Nephron progenitor cell (in vitro differentiated cells): ENCODE measurements around the gene TBC1D22A.

Source experiments
- DNase-seq: peaks from one replicate; pipeline ENCODE4 v3.0.0; 2021
- H3K27ac Mint-ChIP-seq: 2 replicates; pipeline ENCODE4 v1.8.0; 2021; ENCODE audit warnings: mild to moderate bottlenecking, moderate library complexity, mixed read lengths
- H3K27me3 Mint-ChIP-seq: 2 replicates; pipeline ENCODE4 v1.8.0; 2021; ENCODE audit warnings: mild to moderate bottlenecking, low read depth, mixed read lengths; ENCODE audit not compliant: poor library complexity
- H3K36me3 Mint-ChIP-seq: 2 replicates; pipeline ENCODE4 v1.8.0; 2021; ENCODE audit warnings: low read depth, mixed read lengths
- H3K4me1 Mint-ChIP-seq: 2 replicates; pipeline ENCODE4 v1.8.0; 2021; ENCODE audit warnings: mixed read lengths
- H3K4me3 Mint-ChIP-seq: 2 replicates; pipeline ENCODE4 v1.8.0; 2021; ENCODE audit warnings: mild to moderate bottlenecking, moderate library complexity, mixed read lengths
- H3K9me3 Mint-ChIP-seq: 2 replicates; pipeline ENCODE4 v1.8.0; 2021; ENCODE audit warnings: mild to moderate bottlenecking, moderate library complexity, mixed read lengths
- CTCF ChIP-seq: fragments of 200-600 bp; sonication (generic); IDR thresholded peaks from 2 replicates; pipeline ENCODE4 v1.5.0; 2021; ENCODE audit warnings: antibody characterized with exemption

The TBC1D22A gene

DNA sequence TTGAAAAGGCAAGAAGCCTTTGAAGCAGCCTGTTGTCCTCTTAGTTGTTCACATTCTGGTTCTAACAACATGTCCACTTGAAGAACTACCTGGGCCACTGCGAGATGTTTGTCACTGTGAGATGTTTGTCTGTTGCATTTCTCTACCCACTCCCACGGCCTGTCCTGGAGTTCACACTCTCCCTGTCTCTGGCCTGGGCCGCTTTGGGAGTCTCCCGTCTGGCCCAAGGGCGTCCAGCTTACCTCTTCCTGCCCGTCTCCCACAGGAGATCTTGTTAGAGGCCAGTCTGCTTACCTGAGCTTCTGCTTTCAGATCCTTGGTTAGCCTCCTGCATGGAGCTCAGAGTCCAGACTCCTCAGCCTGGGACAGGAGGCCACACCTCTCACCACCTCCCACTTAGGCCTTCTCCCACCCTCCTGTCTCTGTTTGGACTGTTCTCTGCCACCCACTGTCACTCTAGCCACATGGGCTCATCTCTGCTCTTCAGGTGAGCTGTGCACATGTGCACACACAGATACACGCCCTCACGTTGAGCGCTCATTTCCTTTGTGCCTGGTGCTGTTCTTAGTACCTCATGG lies 66.0 kb downstream of the TBC1D22A start:
- Mint-ChIP-seq H3K4me1 (peaks cover 34% of the 10 kb centered on the region), H3K36me3 (peaks cover 62% of the 10 kb centered on the region), H3K9me3 (peaks cover 3% of the 10 kb centered on the region), H3K4me3 (no peak overlapping the region), H3K27me3 (peaks cover 3% of the 10 kb centered on the region), H3K27ac (peak overlapping the region; percentile 57)
- TF ChIP-seq CTCF = no peak
- DNase-seq = no peak

DNA sequence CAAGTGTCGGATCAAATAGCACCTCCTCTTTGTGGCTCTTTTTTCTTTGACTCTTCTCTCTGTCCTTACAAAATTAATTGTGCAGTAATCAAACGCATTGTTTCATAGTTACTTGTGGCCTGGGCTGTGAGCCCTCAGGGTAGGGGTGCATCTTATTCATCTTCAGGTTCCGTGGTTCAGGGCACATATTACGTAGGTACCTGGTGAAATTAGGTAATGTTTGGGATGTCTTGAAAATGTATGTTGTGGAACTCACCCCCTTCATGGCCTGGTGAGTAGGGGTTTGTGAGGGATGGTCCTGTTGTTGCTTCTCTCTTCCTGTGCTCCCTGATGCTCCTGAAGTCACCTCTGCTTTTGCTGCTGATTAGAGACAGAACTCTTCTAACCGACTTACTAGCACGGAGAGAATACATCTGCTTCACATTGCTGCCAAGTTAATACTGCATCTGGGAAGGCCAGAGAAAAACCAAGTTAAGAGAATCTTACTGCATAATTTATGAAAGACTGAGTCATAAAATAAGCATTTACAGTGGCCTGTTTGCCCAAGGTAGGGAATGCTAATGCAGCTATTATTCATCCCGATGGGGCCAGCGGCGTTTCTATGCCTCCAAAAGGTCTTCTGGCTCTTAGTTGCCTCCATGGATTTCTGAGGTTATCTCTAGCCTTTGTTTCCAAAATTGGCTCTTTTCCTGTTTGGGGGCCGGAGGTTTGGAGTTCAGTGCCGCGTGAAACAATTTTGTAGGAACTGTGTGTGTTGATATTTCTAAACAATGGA lies 66.9 kb downstream of the TBC1D22A start:
- H3K4me3 Mint-ChIP-seq = no peak overlapping the region
- peaks cover 34% of the 10 kb centered on the region for H3K4me1 Mint-ChIP-seq
- H3K36me3 Mint-ChIP-seq = peaks cover 68% of the 10 kb centered on the region
- TF ChIP-seq CTCF = no peak
- H3K9me3 Mint-ChIP-seq = peaks cover 11% of the 10 kb centered on the region
- no peak for DNase-seq
- H3K27me3 Mint-ChIP-seq = peaks cover 3% of the 10 kb centered on the region
- H3K27ac Mint-ChIP-seq = peak overlapping the region; percentile 57

DNA sequence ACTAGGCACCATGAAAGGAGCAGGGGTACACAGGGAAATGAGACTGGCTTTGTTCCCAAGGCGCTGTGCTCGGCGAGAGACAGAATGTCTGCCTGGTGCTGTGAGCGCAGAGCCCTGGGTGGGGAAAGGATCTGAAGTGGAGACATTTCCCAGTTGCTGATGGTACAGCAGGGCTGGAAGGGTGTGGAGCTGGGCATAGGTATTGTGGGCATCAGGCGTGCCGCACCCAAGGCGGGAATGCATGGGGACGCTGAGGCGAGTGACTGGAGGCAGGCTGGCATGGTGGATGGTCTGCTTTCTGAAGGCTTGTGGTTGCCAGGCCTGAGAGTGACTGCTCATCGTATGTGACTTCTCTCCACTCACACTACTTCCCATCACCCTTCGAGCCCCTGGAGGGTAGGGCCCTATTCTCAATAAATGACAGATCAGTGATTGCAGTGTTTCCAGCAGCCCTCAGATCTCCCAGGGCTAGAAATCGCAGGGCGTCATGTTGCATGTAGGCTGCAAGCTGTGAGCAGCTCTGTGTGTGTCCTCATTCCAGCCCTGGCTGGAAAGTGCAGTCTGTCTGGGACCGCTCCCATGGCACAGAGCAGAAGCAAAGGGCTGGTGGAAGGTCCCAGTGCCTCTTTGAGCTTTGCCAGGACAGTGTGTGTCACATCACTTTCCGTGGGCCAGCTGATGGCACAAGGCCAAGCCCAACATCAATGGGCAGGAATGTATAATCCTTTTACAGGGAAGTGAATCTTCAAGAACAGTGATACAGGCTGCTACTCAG lies 67.7 kb downstream of the TBC1D22A start:
- Mint-ChIP-seq H3K4me3 (no peak overlapping the region), H3K4me1 (peaks cover 34% of the 10 kb centered on the region), H3K27ac (peak overlapping the region; percentile 34), H3K36me3 (peaks cover 71% of the 10 kb centered on the region), H3K27me3 (peaks cover 3% of the 10 kb centered on the region), H3K9me3 (peaks cover 19% of the 10 kb centered on the region)
- DNase-seq = no peak
- no peak for TF ChIP-seq CTCF

GRCh38 chr22:46830841-46831240 lies 68.4 kb downstream of the TBC1D22A start:
- H3K36me3 Mint-ChIP-seq = peaks cover 78% of the 10 kb centered on the region
- peaks cover 26% of the 10 kb centered on the region for H3K9me3 Mint-ChIP-seq
- no peak for DNase-seq
- no peak for TF ChIP-seq CTCF
- H3K4me1 Mint-ChIP-seq = peaks cover 34% of the 10 kb centered on the region
- H3K27me3 Mint-ChIP-seq = peaks cover 3% of the 10 kb centered on the region
- no peak overlapping the region for H3K4me3 Mint-ChIP-seq
- peak overlapping the region; percentile 84 for H3K27ac Mint-ChIP-seq

DNA sequence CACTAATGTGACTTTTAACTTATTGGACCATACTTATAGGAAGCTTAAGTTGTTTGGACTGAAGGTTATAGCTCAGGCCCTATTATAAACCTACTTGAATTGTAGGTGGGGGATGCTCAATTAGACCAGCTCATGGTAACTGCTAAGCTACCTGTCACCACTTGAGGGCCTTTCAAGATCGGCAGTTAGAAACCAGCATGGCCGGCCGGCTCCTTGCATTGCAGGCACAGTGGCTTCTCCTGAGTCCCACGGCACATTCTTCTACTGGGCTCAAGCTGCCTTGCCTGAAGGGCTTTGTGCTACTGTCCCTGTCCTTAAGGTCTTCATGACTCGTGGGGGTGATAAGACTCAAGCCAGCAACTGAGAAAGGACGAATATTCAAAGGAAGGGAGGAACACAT lies 70.8 kb downstream of the TBC1D22A start:
- Mint-ChIP-seq H3K27ac (no peak overlapping the region), H3K27me3 (peaks cover 3% of the 10 kb centered on the region), H3K4me1 (peaks cover 29% of the 10 kb centered on the region), H3K4me3 (no peak overlapping the region), H3K36me3 (peaks cover 79% of the 10 kb centered on the region), H3K9me3 (peaks cover 50% of the 10 kb centered on the region)
- TF ChIP-seq CTCF = peak; percentile 27
- DNase-seq = peak; percentile 21
